Activated CD4-positive, CD25-positive, alpha-beta regulatory T cell (primary cell): ENCODE measurements around the gene TRIM29.
A peak's percentile ranks its signal among the peaks of the same experiment; 100 is the strongest.

Experiments used
- DNase-seq, 4 experiments: peaks; one replicate each; lab custom pipeline; 2025; lab: John Stamatoyannopoulos, UW

TRIM29 gene

DNA sequence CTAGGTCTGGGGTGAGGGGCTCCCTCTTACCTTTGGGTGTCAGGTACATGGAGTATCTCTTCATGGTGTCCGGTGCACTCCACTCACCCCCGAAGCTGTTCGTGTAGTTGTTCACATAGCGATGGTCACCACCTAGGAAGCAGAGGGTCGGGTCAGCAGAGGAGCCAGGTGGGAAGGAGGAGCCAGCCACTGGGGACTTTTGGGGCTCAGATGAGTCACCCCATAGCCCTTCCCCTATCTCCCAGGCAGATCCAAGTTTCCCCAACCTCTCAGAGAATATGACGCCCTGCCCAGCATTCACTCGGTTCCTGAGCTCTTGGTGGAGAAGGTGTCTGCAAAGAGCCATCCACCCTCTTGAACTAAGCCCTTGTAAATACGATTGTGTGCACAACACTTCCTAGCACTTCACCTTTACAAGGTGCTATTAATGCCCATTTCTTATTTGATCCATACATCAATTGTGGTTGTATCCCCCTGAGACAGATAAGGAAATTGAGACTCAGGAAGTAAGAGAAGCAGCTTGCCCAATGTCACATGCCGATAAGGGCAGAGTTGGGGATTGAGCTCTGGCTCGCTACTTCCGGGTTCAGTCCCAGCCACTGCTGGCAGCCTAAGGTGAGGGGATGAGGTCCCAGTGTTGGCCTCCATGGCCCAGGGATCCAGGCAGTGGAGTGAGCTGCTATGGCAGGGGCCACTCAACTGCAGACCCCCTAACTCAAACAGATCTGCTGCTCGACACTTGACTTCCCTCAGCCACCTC lies 14.8 kb downstream of the TRIM29 start:
- no peak for DNase-seq

DNA sequence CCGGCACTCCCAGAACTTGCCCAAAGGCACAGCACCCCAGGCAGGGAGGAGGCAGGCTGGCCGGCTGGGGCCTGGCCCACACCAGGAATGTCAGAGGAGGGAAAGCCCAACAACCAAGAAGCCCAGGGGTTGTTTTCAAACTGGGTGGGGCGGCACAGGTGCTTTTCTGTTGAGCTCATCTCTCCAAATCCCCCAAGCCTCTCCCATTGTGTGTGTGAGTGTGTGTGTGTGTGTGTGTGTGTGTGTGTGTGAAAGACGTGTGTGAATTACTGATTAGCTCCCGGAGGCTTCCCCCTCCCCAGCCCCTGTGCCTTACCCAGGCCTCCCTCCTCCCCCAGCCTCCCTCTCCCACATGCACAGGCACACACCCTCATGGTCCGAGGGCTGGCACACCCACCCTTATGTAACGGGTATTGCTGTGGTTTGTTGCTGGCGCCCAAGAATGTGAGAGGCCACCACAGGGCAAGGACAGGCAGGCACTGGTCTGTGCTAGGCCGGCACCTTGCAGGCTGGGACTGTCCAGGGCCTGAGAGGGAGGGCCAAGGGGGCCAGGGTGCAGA lies 15.9 kb downstream of the TRIM29 start:
- no peak for DNase-seq

GRCh38 chr11:120121336-120121735 lies 16.6 kb downstream of the TRIM29 start:
- DNase-seq, result no peak

DNA sequence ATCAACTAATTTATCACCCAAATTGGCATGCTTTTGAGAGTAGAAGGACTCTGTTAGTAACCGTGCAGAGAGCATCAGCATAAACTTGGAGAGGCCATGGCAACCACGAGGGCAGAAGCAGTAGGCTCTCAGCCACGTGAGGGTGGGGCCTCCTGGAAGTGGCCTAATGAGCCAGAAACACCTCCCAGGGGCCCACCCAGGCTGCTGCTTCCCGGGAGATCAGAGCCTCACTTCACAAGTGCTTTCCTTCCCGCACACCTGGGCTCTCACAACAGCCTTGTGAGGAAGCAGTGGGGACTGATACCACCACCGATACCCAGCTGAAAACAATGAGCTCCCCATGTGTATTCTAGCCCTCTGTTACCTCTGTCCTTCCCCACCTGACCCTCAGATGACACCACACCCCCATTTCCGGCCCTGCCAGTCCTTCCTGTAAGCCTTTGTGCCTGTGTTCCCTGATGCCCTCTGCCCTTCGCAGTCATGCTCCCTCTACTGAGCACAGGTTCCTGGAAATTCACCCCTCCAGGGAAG lies 17.0 kb downstream of the TRIM29 start:
- no peak for DNase-seq

DNA sequence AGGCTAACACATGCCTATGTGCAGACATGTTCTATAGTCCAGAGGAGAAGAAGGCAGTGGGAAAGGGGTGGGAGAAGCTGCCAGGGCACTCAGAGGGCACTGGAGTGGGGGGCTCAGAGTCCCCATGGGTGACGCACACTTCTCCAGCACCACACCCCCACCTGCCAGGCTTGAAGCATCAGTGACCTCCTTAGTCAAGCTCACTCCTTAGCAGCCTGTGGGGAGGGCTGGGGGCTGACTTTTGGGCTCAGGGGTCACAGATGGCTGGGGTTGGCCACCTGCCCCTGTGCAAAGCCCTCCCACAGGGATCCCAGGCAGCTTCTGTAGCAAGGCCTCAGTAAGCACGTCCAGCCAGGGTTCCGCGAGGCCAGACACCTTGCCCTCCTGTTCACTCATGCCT lies 18.8 kb downstream of the TRIM29 start:
- DNase-seq, result no peak

GRCh38 chr11:120117991-120118390 lies 19.9 kb downstream of the TRIM29 start:
- no peak for DNase-seq

DNA sequence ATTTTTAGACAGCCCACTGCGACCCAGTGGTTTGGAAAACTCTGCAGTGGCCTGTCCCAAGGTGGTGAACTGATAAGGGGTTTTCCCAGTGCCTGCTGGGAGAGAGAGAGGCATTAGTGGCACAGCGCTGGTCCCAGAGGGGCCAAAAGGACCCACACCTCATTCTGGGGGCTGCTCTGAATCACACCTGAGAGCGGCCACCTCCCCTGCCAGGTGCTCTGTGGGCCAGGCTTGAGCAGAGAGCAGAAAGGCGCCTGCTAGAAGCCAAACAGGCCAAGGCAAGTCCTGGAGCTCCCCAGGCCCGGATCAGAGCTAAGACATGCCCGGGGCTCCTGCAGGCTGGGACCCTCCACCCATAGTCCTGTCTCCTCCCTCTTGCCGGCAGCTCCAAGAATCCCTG lies 20.9 kb downstream of the TRIM29 start:
- DNase-seq, result no peak

DNA sequence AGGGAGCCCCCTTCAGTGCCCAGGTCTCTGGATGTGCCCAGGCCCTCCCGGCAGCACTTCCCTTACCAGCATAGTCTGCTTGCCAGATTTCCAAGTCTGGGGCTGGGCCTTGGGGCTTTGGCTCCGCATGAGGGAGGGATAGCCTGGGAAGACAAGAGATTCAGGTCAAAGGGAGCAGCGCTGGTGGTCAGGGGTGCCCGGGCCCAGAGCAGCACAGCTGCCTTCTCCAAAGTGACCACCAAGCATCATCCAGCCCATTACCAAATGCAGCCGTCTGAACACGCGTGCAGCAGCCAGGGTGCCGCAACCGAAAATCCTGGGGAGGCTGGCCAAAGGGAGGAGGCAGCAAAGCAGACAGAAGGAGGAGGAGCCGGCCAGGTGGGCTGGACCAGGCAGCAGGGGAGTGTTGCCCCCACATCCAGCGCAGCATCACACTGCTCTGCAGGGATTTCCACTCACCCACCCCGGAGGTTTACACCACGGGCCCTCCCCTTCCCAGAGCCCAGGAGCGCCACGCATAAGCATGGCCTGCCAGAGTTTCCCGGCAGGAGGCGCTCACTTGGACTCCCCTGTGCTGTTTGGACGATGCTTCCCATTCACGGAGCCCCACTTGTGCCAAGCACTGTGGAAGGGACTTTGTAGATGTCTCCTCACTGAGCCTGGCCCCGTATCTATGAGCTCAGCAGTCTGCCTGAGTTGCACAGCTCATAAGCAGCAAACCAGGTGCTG lies 22.5 kb downstream of the TRIM29 start:
- no peak for DNase-seq

GRCh38 chr11:120112174-120112796 lies 25.6 kb downstream of the TRIM29 start:
- DNase-seq, result no peak

DNA sequence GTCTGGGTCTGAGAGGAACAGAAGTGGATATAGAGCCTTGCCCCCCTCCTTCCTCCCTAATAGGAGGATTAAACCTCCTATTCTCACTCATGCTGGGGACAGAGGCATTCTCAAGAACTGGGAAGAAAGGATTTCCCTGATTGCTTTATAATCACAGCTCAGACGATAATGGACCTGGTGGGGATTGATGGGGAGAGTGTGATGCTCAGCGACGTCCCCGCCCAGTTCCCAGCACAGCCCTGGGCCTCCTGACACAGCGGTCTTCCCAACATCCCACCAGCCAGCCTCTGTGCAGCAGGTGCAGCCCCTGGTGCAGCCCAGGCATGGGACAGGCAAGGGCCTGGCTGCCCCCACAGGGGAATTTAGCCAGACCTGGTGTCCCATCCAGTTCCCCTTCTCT lies 28.4 kb downstream of the TRIM29 start:
- DNase-seq, result no peak

DNA sequence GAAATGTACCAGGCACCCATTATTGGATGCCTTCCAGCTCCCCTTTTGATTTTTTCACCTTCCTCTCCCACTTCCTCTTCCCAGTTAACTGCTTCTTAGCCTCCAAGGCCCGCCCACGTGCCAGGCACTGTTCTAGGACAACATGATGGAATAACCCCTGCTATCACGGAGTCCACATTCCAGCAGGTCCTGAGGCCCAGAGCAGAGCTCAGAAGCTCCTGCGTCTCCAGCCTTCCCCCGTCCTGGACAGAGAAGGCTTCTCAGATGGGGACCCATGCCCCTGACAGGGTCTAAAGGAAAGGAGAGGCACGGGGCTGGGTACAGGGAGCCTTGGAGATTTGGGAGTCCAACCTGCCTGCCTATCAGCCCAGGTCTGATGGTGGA lies 29.1 kb downstream of the TRIM29 start:
- no peak for DNase-seq

GRCh38 chr11:120108154-120108784 lies 29.6 kb downstream of the TRIM29 start:
- DNase-seq, result peak in 3 of 4 experiments; percentile 9 to 26 (median 23)

DNA sequence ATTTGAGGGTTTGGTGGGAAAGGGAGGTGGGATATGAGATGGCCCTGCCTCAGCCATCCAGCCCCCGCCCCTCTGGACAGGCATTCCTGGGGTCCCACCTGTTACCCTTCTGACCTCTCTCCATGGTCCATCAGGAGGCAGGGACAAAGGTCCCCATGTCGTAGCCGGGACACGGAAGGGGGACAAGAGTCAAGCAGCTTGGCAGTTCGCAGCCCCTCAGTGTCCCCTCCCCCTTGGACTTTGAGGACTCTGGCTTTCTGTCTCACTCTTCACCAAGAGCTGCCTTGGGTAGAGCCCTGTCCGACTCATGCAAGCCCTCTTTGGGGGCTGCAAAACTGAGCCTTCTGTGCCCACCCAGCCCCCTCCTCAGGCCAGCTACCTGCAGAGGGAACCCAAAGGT lies 30.2 kb downstream of the TRIM29 start:
- DNase-seq, result no peak

GRCh38 chr11:120106354-120107150 lies 31.4 kb downstream of the TRIM29 start:
- DNase-seq, result no peak

GRCh38 chr11:120105576-120105975 lies 32.3 kb downstream of the TRIM29 start:
- no peak for DNase-seq

GRCh38 chr11:120104041-120104565 lies 33.8 kb downstream of the TRIM29 start:
- DNase-seq, result no peak

- DNase-seq, result no peak
These were observed 35.1 kb downstream of the TRIM29 start for GRCh38 chr11:120102864-120103122.

- no peak for DNase-seq
These were observed 35.7 kb downstream of the TRIM29 start for GRCh38 chr11:120102050-120102863.

DNA sequence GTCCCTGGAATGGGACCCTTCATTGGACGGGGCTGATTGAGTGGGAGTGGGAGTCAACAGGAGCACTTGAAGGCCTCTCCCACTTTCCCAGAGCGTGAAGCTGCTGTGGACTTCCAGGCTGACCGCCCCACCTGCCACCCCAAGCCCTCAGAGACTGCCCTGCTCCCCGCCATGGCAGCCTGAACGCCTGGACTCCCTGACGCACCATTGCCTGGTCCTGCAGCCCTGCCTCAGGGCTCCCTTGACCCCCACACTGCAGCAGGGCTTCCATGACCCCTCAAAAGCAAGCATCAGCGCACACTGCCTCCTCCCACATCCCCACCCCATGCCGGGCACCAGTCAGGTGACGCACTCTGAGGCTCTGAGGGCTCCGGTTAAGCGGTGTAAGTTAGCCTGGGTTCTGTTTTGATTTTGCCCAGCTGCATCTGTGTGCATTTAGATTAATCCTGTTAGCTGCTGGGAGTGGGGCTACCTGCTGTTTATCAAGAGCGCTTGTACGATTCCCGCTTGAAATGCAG lies 39.4 kb downstream of the TRIM29 start:
- no peak for DNase-seq

DNA sequence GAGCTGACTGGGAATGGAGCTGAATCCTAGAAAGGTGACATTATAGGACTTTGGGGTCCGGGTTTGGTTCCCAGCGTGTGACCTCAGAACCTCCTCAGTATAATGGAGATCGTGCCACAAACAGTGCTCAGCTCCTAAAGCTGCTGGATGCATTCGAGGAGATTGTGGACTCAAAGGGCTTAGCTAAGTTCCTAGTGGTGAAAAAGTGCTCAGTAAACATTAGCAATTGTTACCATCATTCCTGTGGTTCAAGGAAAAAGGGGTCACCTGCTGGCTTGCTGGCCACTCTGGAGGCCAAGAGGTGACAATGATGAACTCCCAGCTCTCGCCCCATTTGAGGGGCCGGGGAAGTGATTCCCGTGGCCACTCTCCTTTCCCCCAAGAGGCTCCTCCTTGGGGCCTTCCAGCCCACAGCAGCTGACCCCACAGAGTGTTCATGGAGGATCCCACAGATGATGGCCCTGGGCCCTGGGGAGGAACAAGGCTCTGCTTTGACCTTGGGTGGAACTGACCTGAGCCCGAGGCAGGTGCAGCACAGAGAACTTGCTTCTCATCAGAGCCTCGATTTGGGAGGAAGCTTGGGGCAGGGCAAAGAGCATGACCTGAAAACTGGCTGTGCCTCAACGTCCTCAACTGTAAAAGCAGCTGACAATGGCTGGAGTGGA lies 40.1 kb downstream of the TRIM29 start:
- DNase-seq, result no peak
